DND-41 (cell line): ENCODE results near the gene OR2B2.
"Not testable (repeated sequence)": the region's sequence is repeated elsewhere in the genome, so short reads cannot be mapped to it uniquely, and the experiment has no call there.

ENCODE experiments used
- ATAC-seq: fragments of 200-7000 bp; cut with Tn5 transposase; 3 replicates; pipeline ENCODE4 v1.9.1; 2021; ENCODE audit warnings: low read depth; ENCODE audit not compliant: insufficient read depth
- DNase-seq: peaks from one replicate; pipeline ENCODE4 v3.0.0-alpha.2; 2020
- H2AFZ ChIP-seq: 2 replicates; pipeline ENCODE4 v1.6.0; 2012; ENCODE audit warnings: low read depth, low read length
- H3K27ac ChIP-seq: 2 replicates; pipeline ENCODE4 v1.5.1; 2012; ENCODE audit warnings: low read length, inconsistent platforms
- H3K27me3 ChIP-seq: fragments of 200-600 bp; sonication (generic); 2 replicates; pipeline ENCODE4 v1.6.0; 2012; ENCODE audit warnings: low read length, mild to moderate bottlenecking, inconsistent platforms; ENCODE audit not compliant: insufficient read depth, poor library complexity
- H3K36me3 ChIP-seq: 2 replicates; pipeline ENCODE4 v1.5.1; 2012; ENCODE audit warnings: low read length, inconsistent platforms; ENCODE audit not compliant: insufficient read depth
- H3K4me1 ChIP-seq: 2 replicates; pipeline ENCODE4 v1.5.1; 2012; ENCODE audit warnings: mild to moderate bottlenecking, low read length; ENCODE audit not compliant: insufficient read depth
- H3K4me2 ChIP-seq: 2 replicates; pipeline ENCODE4 v1.6.0; 2012; ENCODE audit warnings: mild to moderate bottlenecking, moderate library complexity, low read length, inconsistent platforms; ENCODE audit not compliant: insufficient read depth
- H3K4me3 ChIP-seq, 2 experiments: fragments of 200-600 bp in 1 of 2; shearing (Covaris generic) in 1 of 2; 2 replicates each; pipeline ENCODE4 v1.5.1; 2012 to 2016; ENCODE audit warnings: inconsistent platforms in 2 of 2, low read length in 2 of 2, mild to moderate bottlenecking in 2 of 2, low read depth in 1 of 2, moderate library complexity in 1 of 2
- H3K79me2 ChIP-seq: 2 replicates; pipeline ENCODE4 v1.6.0; 2012; ENCODE audit warnings: low read length, inconsistent platforms; ENCODE audit not compliant: insufficient read depth
- H3K9ac ChIP-seq: 2 replicates; pipeline ENCODE4 v1.6.0; 2012; ENCODE audit warnings: low read depth, mild to moderate bottlenecking, inconsistent platforms, low read length, moderate library complexity
- H3K9me3 ChIP-seq: 2 replicates; pipeline ENCODE4 v1.5.1; 2012; ENCODE audit warnings: low read length, moderate library complexity, mild to moderate bottlenecking, inconsistent platforms; ENCODE audit not compliant: insufficient read depth, severe bottlenecking
- H4K20me1 ChIP-seq: 2 replicates; pipeline ENCODE4 v1.6.0; 2012; ENCODE audit warnings: low read length; ENCODE audit not compliant: insufficient read depth
- EZH2 ChIP-seq: IDR thresholded peaks from 3 replicates; pipeline ENCODE4 v1.6.1; 2012; ENCODE audit warnings: borderline replicate concordance, low read depth, mild to moderate bottlenecking, moderate library complexity, low read length, inconsistent platforms; ENCODE audit not compliant: severe bottlenecking
- TF ChIP-seq, protein P1 (sequence below): IDR thresholded peaks from 2 replicates; pipeline ENCODE4 v1.5.1; 2012; ENCODE audit warnings: borderline replicate concordance, low read length, moderate library complexity, mild to moderate bottlenecking; ENCODE audit not compliant: poor library complexity, severe bottlenecking; ENCODE audit errors: extremely low read depth

The OR2B2 gene

DNA sequence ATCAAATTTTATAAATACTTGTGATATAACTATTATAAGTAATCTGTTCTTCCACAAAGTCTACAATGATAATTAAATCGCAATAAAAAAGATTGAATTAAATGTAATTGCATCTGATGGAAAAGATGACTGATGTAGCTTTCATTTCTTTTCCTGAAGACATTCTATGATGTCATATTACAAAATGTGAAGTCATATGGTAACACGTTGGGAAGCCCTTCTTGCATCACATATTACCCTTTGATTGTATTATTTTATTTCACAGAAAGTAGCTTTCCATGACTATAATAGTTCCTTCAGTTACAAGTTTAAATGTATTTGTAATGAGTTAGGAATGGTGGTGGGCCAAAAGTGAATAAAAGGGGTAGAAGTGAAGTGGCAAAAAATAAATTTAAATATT is 19.0 kb upstream of the OR2B2 start:
- Histone ChIP-seq H3K4me1 (no peaks in the 10 kb centered on the region), H3K36me3 (no peaks in the 10 kb centered on the region), H2AFZ (no peak overlapping the region), H3K9me3 (no peaks in the 10 kb centered on the region), H3K4me2 (no peak overlapping the region), H3K4me3 (no peak overlapping the region), H3K9ac (no peak overlapping the region), H3K27ac (no peak overlapping the region), H3K27me3 (no peaks in the 10 kb centered on the region), H3K79me2 (no peaks in the 10 kb centered on the region), H4K20me1 (no peaks in the 10 kb centered on the region)
- no peak for ATAC-seq
- TF ChIP-seq EZH2: no peak
- TF ChIP-seq, protein P1, sequence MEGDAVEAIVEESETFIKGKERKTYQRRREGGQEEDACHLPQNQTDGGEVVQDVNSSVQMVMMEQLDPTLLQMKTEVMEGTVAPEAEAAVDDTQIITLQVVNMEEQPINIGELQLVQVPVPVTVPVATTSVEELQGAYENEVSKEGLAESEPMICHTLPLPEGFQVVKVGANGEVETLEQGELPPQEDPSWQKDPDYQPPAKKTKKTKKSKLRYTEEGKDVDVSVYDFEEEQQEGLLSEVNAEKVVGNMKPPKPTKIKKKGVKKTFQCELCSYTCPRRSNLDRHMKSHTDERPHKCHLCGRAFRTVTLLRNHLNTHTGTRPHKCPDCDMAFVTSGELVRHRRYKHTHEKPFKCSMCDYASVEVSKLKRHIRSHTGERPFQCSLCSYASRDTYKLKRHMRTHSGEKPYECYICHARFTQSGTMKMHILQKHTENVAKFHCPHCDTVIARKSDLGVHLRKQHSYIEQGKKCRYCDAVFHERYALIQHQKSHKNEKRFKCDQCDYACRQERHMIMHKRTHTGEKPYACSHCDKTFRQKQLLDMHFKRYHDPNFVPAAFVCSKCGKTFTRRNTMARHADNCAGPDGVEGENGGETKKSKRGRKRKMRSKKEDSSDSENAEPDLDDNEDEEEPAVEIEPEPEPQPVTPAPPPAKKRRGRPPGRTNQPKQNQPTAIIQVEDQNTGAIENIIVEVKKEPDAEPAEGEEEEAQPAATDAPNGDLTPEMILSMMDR: no peak
- DNase-seq: no peak

DNA sequence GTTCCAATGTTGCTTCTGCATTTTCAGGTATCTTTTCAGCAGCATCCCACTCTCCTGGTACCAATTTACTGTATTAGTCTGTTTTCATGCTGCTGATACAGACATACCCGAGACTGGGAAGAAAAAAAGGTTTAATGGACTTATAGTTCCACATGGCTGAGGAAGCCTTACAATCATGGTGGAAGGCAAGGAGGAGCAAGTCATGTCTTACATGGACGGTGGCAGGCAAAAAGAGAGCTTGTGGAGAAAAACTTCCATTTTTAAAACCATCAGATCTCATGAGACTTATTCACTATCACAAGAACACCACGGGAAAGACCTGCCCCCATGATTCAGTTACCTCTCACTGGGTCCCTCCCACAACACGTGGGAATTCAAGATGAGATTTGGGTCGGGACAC is 17.7 kb upstream of the OR2B2 start:
- ATAC-seq, H3K4me2 ChIP-seq, H3K79me2 ChIP-seq, H3K36me3 ChIP-seq, H3K9ac ChIP-seq, H3K27ac ChIP-seq, H2AFZ ChIP-seq, H3K4me3 ChIP-seq, H3K27me3 ChIP-seq, H3K9me3 ChIP-seq, H4K20me1 ChIP-seq, DNase-seq, H3K4me1 ChIP-seq: not testable (repeated sequence)

DNA sequence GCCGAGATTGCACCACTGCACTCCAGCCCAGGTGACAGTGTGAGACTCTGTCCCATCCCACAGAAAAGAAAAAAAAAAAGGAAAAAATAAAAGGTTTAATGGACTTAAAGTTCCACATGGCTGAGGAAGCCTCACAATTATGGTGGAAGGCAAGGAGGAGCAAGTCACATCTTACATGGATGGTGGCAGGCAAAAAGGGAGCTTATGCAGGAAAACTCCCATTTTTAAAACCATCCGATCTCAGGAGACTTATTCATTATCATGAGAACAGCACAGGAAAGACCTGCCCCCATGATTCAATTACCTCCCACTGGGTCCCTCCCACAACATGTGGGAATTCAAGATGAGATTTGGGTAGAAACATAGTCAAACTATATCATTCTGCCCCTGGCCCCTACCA is 15.8 kb upstream of the OR2B2 start:
- DNase-seq, H2AFZ ChIP-seq, ATAC-seq: not testable (repeated sequence)

DNA sequence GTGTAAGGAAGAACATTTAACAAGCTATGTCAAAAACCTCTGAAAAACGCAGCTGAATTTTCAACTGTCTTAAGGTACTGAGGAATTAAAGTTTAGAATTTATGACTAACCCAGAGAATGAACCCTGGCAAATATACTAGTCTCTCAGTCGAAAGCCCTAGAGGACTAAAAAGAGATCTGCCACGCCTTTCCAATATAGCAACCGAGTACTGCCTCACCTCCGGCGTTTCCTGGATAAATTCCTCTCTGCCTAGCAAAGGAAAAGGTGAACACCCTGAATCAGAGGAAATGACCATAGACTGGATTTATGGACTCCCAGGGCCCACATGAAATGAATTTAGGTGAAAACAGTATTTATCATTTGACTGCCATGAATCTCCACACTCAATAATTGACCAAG is 12.0 kb upstream of the OR2B2 start:
- Histone ChIP-seq H3K27ac (no peak overlapping the region), H2AFZ (no peak overlapping the region), H3K79me2 (no peaks in the 10 kb centered on the region), H3K4me2 (no peak overlapping the region), H3K36me3 (no peaks in the 10 kb centered on the region), H3K4me3 (no peak overlapping the region), H3K9ac (no peak overlapping the region), H3K27me3 (no peaks in the 10 kb centered on the region), H3K9me3 (no peaks in the 10 kb centered on the region), H4K20me1 (no peaks in the 10 kb centered on the region), H3K4me1 (no peaks in the 10 kb centered on the region)
- DNase-seq (no peak), ATAC-seq (no peak)
- TF ChIP-seq, protein P1: no peak
- no peak for TF ChIP-seq EZH2

More for the DNA sequence above, 15.8 kb upstream of the OR2B2 start:
- not testable (repeated sequence) for H3K4me3 ChIP-seq, H4K20me1 ChIP-seq, H3K4me2 ChIP-seq, H3K27ac ChIP-seq, H3K79me2 ChIP-seq, H3K4me1 ChIP-seq, H3K9me3 ChIP-seq, H3K36me3 ChIP-seq, H3K9ac ChIP-seq, H3K27me3 ChIP-seq

DNA sequence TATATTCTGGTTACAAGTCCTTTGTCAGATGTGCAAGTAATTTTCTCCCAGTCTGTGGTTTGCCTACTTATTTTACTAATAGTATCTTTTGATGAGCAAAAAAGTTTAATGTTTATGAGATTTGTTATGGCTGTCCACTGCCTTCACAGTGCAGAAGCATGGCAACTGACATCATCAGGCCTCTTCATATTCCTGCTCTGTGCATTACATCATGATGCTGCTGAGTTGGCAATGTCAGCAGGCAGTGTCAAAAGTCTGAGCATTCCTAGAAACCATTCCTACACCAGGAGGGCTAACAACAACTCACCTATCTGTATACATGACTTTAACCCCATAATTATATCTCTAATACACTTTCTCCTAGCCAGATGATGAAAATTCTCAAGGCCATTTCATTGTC is 10.8 kb upstream of the OR2B2 start:
- H3K27me3 ChIP-seq: no peaks in the 10 kb centered on the region
- no peaks in the 10 kb centered on the region for H3K9me3 ChIP-seq
- no peak for DNase-seq
- ATAC-seq: no peak
- H3K4me2 ChIP-seq: no peak overlapping the region
- H3K4me3 ChIP-seq: no peak overlapping the region
- H3K9ac ChIP-seq: no peak overlapping the region
- H3K4me1 ChIP-seq: no peaks in the 10 kb centered on the region
- no peaks in the 10 kb centered on the region for H3K79me2 ChIP-seq
- H3K27ac ChIP-seq: no peak overlapping the region
- no peaks in the 10 kb centered on the region for H4K20me1 ChIP-seq
- H2AFZ ChIP-seq: no peak overlapping the region
- no peaks in the 10 kb centered on the region for H3K36me3 ChIP-seq
- TF ChIP-seq, protein P1: no peak
- TF ChIP-seq EZH2: no peak
